ENCODE data around the gene FAM83F.
"Not testable (repeated sequence)": the region's sequence is repeated elsewhere in the genome, so short reads cannot be mapped to it uniquely, and the experiment has no call there.

FAM83F gene

GRCh38 chr22:39966470-39966869 is 28.3 kb upstream of the FAM83F start:
- no peak for DNase-seq (ENCODE audit: low read depth)

- no peak for DNase-seq (ENCODE audit: low read depth)
These were observed 27.5 kb upstream of the FAM83F start for GRCh38 chr22:39967103-39967829.

GRCh38 chr22:39967996-39968972 is 26.5 kb upstream of the FAM83F start:
- DNase-seq (ENCODE audit: low read depth): no peak

- DNase-seq (ENCODE audit: low read depth): no peak
These were observed 24.0 kb upstream of the FAM83F start for GRCh38 chr22:39970742-39971141.

- no peak for DNase-seq (ENCODE audit: low read depth)
These were observed 22.1 kb upstream of the FAM83F start for GRCh38 chr22:39972641-39973040.

- DNase-seq (ENCODE audit: low read depth): no peak
These were observed 21.1 kb upstream of the FAM83F start for GRCh38 chr22:39973656-39974055.

- DNase-seq (ENCODE audit: low read depth): no peak
These were observed 20.7 kb upstream of the FAM83F start for GRCh38 chr22:39974065-39974464.

- DNase-seq (ENCODE audit: low read depth): no peak
These were observed 15.7 kb upstream of the FAM83F start for GRCh38 chr22:39979048-39979447.

GRCh38 chr22:39979458-39979857 is 15.3 kb upstream of the FAM83F start:
- DNase-seq (ENCODE audit: low read depth): no peak

GRCh38 chr22:39980596-39980995 is 14.2 kb upstream of the FAM83F start:
- no peak for DNase-seq (ENCODE audit: low read depth)

- DNase-seq (ENCODE audit: low read depth): no peak
These were observed 11.4 kb upstream of the FAM83F start for GRCh38 chr22:39983346-39983745.

GRCh38 chr22:39984006-39984405 is 10.7 kb upstream of the FAM83F start:
- DNase-seq (ENCODE audit: low read depth): no peak

GRCh38 chr22:39984746-39985145 is 10.0 kb upstream of the FAM83F start:
- DNase-seq (ENCODE audit: low read depth): no peak

GRCh38 chr22:39985383-39986035 is 9.2 kb upstream of the FAM83F start:
- DNase-seq (ENCODE audit: low read depth): no peak

- no peak for DNase-seq (ENCODE audit: low read depth)
These were observed 6.2 kb upstream of the FAM83F start for GRCh38 chr22:39988386-39989114.

GRCh38 chr22:39989633-39990032 is 5.1 kb upstream of the FAM83F start:
- no peak for DNase-seq (ENCODE audit: low read depth)

GRCh38 chr22:39990686-39991085 is 4.1 kb upstream of the FAM83F start:
- no peak for DNase-seq (ENCODE audit: low read depth)

- no peak for DNase-seq (ENCODE audit: low read depth)
These were observed 3.4 kb upstream of the FAM83F start for GRCh38 chr22:39991159-39991860.

GRCh38 chr22:39992088-39992826 is 2.5 kb upstream of the FAM83F start:
- DNase-seq (ENCODE audit: low read depth): no peak

GRCh38 chr22:39992894-39993293 is 1.9 kb upstream of the FAM83F start:
- not testable (repeated sequence) for DNase-seq (ENCODE audit: low read depth)
